GM12892 (cell line): Measurements from ENCODE around the gene VASH2.

ENCODE experiments used
- POLR2A ChIP-seq: IDR thresholded peaks from 2 replicates; pipeline ENCODE4 v1.6.1; 2011; ENCODE audit warnings: low read depth, low read length, control low read depth
- POLR2AphosphoS5 ChIP-seq: IDR thresholded peaks from 2 replicates; pipeline ENCODE4 v1.6.1; 2011; ENCODE audit warnings: low read depth, low read length, control low read depth
- TAF1 ChIP-seq: IDR thresholded peaks from 2 replicates; pipeline ENCODE4 v1.6.1; 2011; ENCODE audit warnings: low read depth, mild to moderate bottlenecking, control low read depth, low read length, borderline replicate concordance

DNA sequence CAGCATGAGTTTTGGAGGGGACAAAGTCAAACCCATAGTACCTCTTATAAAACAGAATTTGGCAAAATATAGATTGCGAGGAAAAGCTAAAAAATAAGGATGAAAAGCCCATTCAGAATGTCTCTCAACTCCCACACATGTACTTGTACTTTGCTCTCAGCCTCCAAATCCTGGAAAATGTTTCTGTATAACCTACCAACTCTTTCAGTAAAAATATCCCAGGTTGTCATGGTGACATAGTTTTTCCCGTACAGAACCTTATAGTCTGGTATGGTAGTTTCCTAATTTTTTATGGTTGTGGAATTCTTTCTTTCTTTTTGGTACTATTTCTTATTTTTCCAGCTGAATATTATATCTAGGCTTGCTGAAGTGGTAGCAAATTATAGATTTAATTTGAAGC lies 85.2 kb downstream of the VASH2 start:
- TF ChIP-seq TAF1 (no peak), POLR2A (no peak), POLR2AphosphoS5 (no peak)
